H9 (cell line): ENCODE results near the gene TENT5C. TPM values are rescaled to one million over a fixed set of nuclear protein-coding genes. Genes with fewer than 3 reads are reported as not detected.

ENCODE experiments used
- DNase-seq: peaks from one replicate; pipeline ENCODE4 v3.0.0-alpha.2; 2017
- H2AFZ ChIP-seq: one replicate; pipeline ENCODE4 v1.6.1; 2013; ENCODE audit warnings: mild to moderate bottlenecking, low read length, control low read depth, moderate library complexity
- H2AK5ac ChIP-seq: 2 replicates; pipeline ENCODE4 v1.6.1; 2013; ENCODE audit warnings: low read length, control low read depth, mixed read lengths; ENCODE audit not compliant: insufficient read length
- H2BK120ac ChIP-seq: one replicate; pipeline ENCODE4 v1.6.1; 2013; ENCODE audit warnings: low read depth, mild to moderate bottlenecking, low read length, control low read depth, inconsistent platforms; ENCODE audit not compliant: poor library complexity, severe bottlenecking
- H2BK12ac ChIP-seq: 2 replicates; pipeline ENCODE4 v1.6.1; 2013; ENCODE audit warnings: low read length, control low read depth, mixed read lengths, low read depth; ENCODE audit not compliant: insufficient read length
- H2BK15ac ChIP-seq: 2 replicates; pipeline ENCODE4 v1.6.1; 2013; ENCODE audit warnings: low read depth, low read length, control low read depth
- H2BK20ac ChIP-seq: one replicate; pipeline ENCODE4 v1.6.1; 2013; ENCODE audit warnings: low read depth, mild to moderate bottlenecking, low read length, control low read depth, inconsistent platforms; ENCODE audit not compliant: poor library complexity, severe bottlenecking
- H2BK5ac ChIP-seq: 2 replicates; pipeline ENCODE4 v1.6.1; 2013; ENCODE audit warnings: low read length, control low read depth, mixed read lengths; ENCODE audit not compliant: insufficient read length
- H3K14ac ChIP-seq: 2 replicates; pipeline ENCODE4 v1.6.1; 2013; ENCODE audit warnings: low read length, control low read depth; ENCODE audit not compliant: insufficient read depth
- H3K18ac ChIP-seq: 2 replicates; pipeline ENCODE4 v1.6.1; 2013; ENCODE audit warnings: low read depth, mild to moderate bottlenecking, mixed read lengths, low read length, control low read depth; ENCODE audit not compliant: insufficient read length
- H3K23ac ChIP-seq: 2 replicates; pipeline ENCODE4 v1.6.1; 2013; ENCODE audit warnings: low read length, control low read depth, mixed read lengths, low read depth; ENCODE audit not compliant: insufficient read length
- H3K23me2 ChIP-seq: 2 replicates; pipeline ENCODE4 v1.6.1; 2013; ENCODE audit warnings: low read depth, mild to moderate bottlenecking, mixed read lengths, low read length, control low read depth; ENCODE audit not compliant: insufficient read length, poor library complexity, severe bottlenecking
- H3K27ac ChIP-seq: 2 replicates; pipeline ENCODE4 v1.5.1; 2013; ENCODE audit warnings: low read length, control low read depth, mixed read lengths, low read depth; ENCODE audit not compliant: insufficient read length
- H3K27me3 ChIP-seq: 2 replicates; pipeline ENCODE4 v1.6.1; 2013; ENCODE audit warnings: low read length, control low read depth, inconsistent platforms; ENCODE audit not compliant: insufficient read depth
- H3K4ac ChIP-seq: 2 replicates; pipeline ENCODE4 v1.6.1; 2013; ENCODE audit warnings: low read depth, mild to moderate bottlenecking, control low read depth, inconsistent platforms, low read length, moderate library complexity
- H3K4me1 ChIP-seq: 2 replicates; pipeline ENCODE4 v1.6.1; 2013; ENCODE audit warnings: low read length, control low read depth, inconsistent platforms; ENCODE audit not compliant: insufficient read depth
- H3K4me2 ChIP-seq: 2 replicates; pipeline ENCODE4 v1.6.1; 2013; ENCODE audit warnings: low read length, control low read depth, mixed read lengths; ENCODE audit not compliant: insufficient read length, insufficient read depth
- H3K56ac ChIP-seq: 2 replicates; pipeline ENCODE4 v1.6.1; 2013; ENCODE audit warnings: low read depth, mild to moderate bottlenecking, mixed read lengths, low read length, control low read depth; ENCODE audit not compliant: insufficient read length
- H3K79me1 ChIP-seq: 2 replicates; pipeline ENCODE4 v1.6.1; 2013; ENCODE audit warnings: low read depth, mild to moderate bottlenecking, moderate library complexity, low read length, control low read depth, inconsistent platforms; ENCODE audit not compliant: insufficient read depth, poor library complexity, severe bottlenecking
- H3K79me2 ChIP-seq: 2 replicates; pipeline ENCODE4 v1.6.1; 2013; ENCODE audit warnings: low read length, control low read depth, inconsistent platforms; ENCODE audit not compliant: insufficient read depth
- H3K9ac ChIP-seq: 2 replicates; pipeline ENCODE4 v1.6.1; 2013; ENCODE audit warnings: low read length, control low read depth, mixed read lengths; ENCODE audit not compliant: insufficient read length; ENCODE audit errors: extremely low read depth
- H3K9me3 ChIP-seq: one replicate; pipeline ENCODE4 v1.6.1; 2013; ENCODE audit warnings: low read depth, low read length, inconsistent platforms; ENCODE audit not compliant: control insufficient read depth
- H3T11ph ChIP-seq: one replicate; pipeline ENCODE4 v1.6.1; 2013; ENCODE audit warnings: mild to moderate bottlenecking, low read length, control low read depth, inconsistent platforms
- H4K20me1 ChIP-seq: one replicate; pipeline ENCODE4 v1.6.1; 2013; ENCODE audit not compliant: control insufficient read depth, insufficient read length, insufficient read depth
- H4K5ac ChIP-seq: 2 replicates; pipeline ENCODE4 v1.6.1; 2013; ENCODE audit warnings: low read depth, mild to moderate bottlenecking, mixed read lengths, low read length, control low read depth; ENCODE audit not compliant: insufficient read length
- H4K8ac ChIP-seq: replicated peaks from 2 replicates; pipeline ENCODE4 v1.6.1; 2013; ENCODE audit warnings: low read length, control low read depth, mixed read lengths, low read depth; ENCODE audit not compliant: insufficient read length
- H4K91ac ChIP-seq: 2 replicates; pipeline ENCODE4 v1.6.1; 2013; ENCODE audit warnings: low read depth, mild to moderate bottlenecking, moderate library complexity, mixed read lengths, low read length, control low read depth; ENCODE audit not compliant: insufficient read length
- H3K27ac Mint-ChIP-seq, 3 experiments: 2 replicates in 2 of 3; 3 replicates in 1 of 3; pipeline ENCODE4 v1.8.0; 2020 to 2021; ENCODE audit warnings: mixed read lengths in 3 of 3, mild to moderate bottlenecking in 1 of 3, moderate library complexity in 1 of 3
- H3K27me3 Mint-ChIP-seq: 2 replicates; pipeline ENCODE4 v1.8.0; 2021; ENCODE audit warnings: low read depth, mild to moderate bottlenecking, moderate library complexity, mixed read lengths
- H3K36me3 Mint-ChIP-seq, 3 experiments: 2 replicates in 2 of 3; 3 replicates in 1 of 3; pipeline ENCODE4 v1.8.0; 2020 to 2021; ENCODE audit warnings: low read depth in 3 of 3, mixed read lengths in 3 of 3; ENCODE audit not compliant: insufficient read depth in 1 of 3
- H3K4me1 Mint-ChIP-seq, 2 experiments: 2 replicates each; pipeline ENCODE4 v1.8.0; 2020; ENCODE audit warnings: mixed read lengths in 2 of 2
- H3K4me3 Mint-ChIP-seq, 2 experiments: 2 replicates in 1 of 2; 3 replicates in 1 of 2; pipeline ENCODE4 v1.8.0; 2020 to 2021; ENCODE audit warnings: mild to moderate bottlenecking in 2 of 2, mixed read lengths in 2 of 2, moderate library complexity in 1 of 2
- H3K9me3 Mint-ChIP-seq, 2 experiments: 2 replicates in 1 of 2; 3 replicates in 1 of 2; pipeline ENCODE4 v1.8.0; 2020; ENCODE audit warnings: mild to moderate bottlenecking in 2 of 2, mixed read lengths in 2 of 2, moderate library complexity in 1 of 2
- WGBS: extraction: QIAGEN DNeasy Blood & Tissue Kit; methylation state at CpG from one replicate; pipeline ENCODE4 v1.1.7; 2013; ENCODE audit warnings: missing lambda C conversion rate, low lambda C conversion rate, mixed read lengths; ENCODE audit not compliant: insufficient read length; ENCODE audit errors: extremely low coverage; 5-methylcytosine and 5-hydroxymethylcytosine counted together
- total RNA-seq: library from RNA; stranded (reverse); gene quantifications from 2 replicates; pipeline ENCODE4 v1.2.1, GENCODE V29; 2021
- TF ChIP-seq, protein P1 (sequence below): fragments of 200-600 bp; sonication (generic); conservative IDR thresholded peaks from 3 replicates; pipeline ENCODE4 v1.8.0; 2021; ENCODE audit warnings: antibody characterized with exemption, mild to moderate bottlenecking

The TENT5C gene
- total RNA-seq, 1 experiment from 2014 or later, result 0.37 TPM

DNA sequence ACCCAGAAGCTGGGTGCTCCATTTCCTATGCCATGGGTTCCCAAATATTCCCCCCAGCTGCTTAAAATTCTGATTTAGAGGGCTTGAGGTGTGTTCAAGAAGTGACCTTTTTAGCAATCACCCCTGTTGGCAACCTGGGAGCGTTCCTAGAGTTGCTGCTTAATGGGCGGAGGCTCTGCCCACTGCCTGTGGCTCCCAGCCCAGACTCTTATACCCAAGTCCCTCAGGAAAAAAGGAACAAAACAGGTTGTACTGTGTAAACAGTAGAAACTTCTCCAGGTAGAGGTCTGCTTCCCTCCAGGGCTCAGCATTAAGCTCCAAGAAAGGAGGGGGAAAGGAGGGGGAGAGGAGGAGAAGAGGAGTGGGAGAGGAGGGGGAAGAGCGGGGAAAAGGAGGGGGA is 14.6 kb upstream of the TENT5C start:
- H3K23me2 ChIP-seq, result no peaks in the 10 kb centered on the region
- no peaks in the 10 kb centered on the region for H3K9me3 Mint-ChIP-seq
- H3K27ac ChIP-seq, result no peak overlapping the region
- H3K14ac ChIP-seq, result no peak overlapping the region
- H3K9ac ChIP-seq, result no peak overlapping the region
- H3K23ac ChIP-seq, result no peak overlapping the region
- no peak overlapping the region for H3K56ac ChIP-seq
- 0 out of 7 replicates have a peak overlapping the region, but pooled peaks of 1 of the 3 experiments have one; percentile 44 for H3K27ac Mint-ChIP-seq
- no CpG with 5 or more reads among the region's 3 CpGs for WGBS
- H2BK120ac ChIP-seq, result no peak overlapping the region
- H2BK20ac ChIP-seq, result no peak overlapping the region
- H3K9me3 ChIP-seq, result no peaks in the 10 kb centered on the region
- H3K4ac ChIP-seq, result no peak overlapping the region
- H2BK5ac ChIP-seq, result no peak overlapping the region
- H4K91ac ChIP-seq, result no peak overlapping the region
- H3K4me1 Mint-ChIP-seq, result peaks cover 8 to 9% of the 10 kb centered on the region in 2 experiments
- H4K8ac ChIP-seq, result no peak overlapping the region
- no peak overlapping the region for H3K4me2 ChIP-seq
- H3K79me1 ChIP-seq, result no peaks in the 10 kb centered on the region
- no peaks in the 10 kb centered on the region for H4K20me1 ChIP-seq
- H3K36me3 Mint-ChIP-seq, result no peaks in the 10 kb centered on the region
- no peak overlapping the region for H2BK15ac ChIP-seq
- H3K27me3 Mint-ChIP-seq, result no peaks in the 10 kb centered on the region; the same call in 1 of the 2 replicates
- no peaks in the 10 kb centered on the region for H3K27me3 ChIP-seq
- H3K4me3 Mint-ChIP-seq, result no peak overlapping the region
- no peak overlapping the region for H3K18ac ChIP-seq
- no peak overlapping the region for H3T11ph ChIP-seq
- no peak overlapping the region for H4K5ac ChIP-seq
- H2BK12ac ChIP-seq, result no peak overlapping the region
- TF ChIP-seq, protein P1, sequence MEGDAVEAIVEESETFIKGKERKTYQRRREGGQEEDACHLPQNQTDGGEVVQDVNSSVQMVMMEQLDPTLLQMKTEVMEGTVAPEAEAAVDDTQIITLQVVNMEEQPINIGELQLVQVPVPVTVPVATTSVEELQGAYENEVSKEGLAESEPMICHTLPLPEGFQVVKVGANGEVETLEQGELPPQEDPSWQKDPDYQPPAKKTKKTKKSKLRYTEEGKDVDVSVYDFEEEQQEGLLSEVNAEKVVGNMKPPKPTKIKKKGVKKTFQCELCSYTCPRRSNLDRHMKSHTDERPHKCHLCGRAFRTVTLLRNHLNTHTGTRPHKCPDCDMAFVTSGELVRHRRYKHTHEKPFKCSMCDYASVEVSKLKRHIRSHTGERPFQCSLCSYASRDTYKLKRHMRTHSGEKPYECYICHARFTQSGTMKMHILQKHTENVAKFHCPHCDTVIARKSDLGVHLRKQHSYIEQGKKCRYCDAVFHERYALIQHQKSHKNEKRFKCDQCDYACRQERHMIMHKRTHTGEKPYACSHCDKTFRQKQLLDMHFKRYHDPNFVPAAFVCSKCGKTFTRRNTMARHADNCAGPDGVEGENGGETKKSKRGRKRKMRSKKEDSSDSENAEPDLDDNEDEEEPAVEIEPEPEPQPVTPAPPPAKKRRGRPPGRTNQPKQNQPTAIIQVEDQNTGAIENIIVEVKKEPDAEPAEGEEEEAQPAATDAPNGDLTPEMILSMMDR, result no peak
- no peaks in the 10 kb centered on the region for H3K4me1 ChIP-seq
- DNase-seq, result no peak
- H3K79me2 ChIP-seq, result no peaks in the 10 kb centered on the region
- H2AK5ac ChIP-seq, result no peak overlapping the region
- H2AFZ ChIP-seq, result no peak overlapping the region
